PC-9 (cell line): ENCODE results near the gene SLC28A1. TPM values are rescaled to one million over a fixed set of nuclear protein-coding genes. Genes with fewer than 3 reads are reported as not detected.
"Not testable (repeated sequence)": the region's sequence is repeated elsewhere in the genome, so short reads cannot be mapped to it uniquely, and the experiment has no call there.

ENCODE experiments used
- BruUV-seq: library from RNA; stranded (reverse); fragments of 400-500 nt; replicated peaks from 2 replicates; lab custom pipeline; 2021; lab: Mats Ljungman, UMichigan
- CTCF ChIA-PET: fragments of 300-600 bp; sonication (Branson Sonifier 250); formaldehyde crosslinking; loops from one replicate; lab custom pipeline; 2022; ENCODE audit warnings: antibody characterized with exemption; lab: Charles Lee
- POLR2A ChIA-PET: fragments of 300-600 bp; sonication (Branson Sonifier 250); formaldehyde crosslinking; loops from one replicate; lab custom pipeline; 2022; ENCODE audit warnings: antibody characterized with exemption; ENCODE audit not compliant: unreplicated experiment; lab: Charles Lee
- DNase-seq, 2 experiments: peaks; one replicate each; pipeline versions ENCODE4 v3.0.0 to v3.0.0-alpha.2; 2015 to 2022; ENCODE audit warnings: mixed read lengths in 1 of 2
- H2AFZ ChIP-seq: fragments of 200-600 bp; sonication (generic); 2 replicates; pipeline ENCODE4 v1.8.1; 2017; ENCODE audit warnings: antibody characterized with exemption
- H3F3A ChIP-seq: fragments of 200-600 bp; sonication (generic); 2 replicates; pipeline ENCODE4 v1.8.1; 2017; ENCODE audit warnings: antibody characterized with exemption, mild to moderate bottlenecking, low read depth; ENCODE audit not compliant: insufficient read depth
- H3K27ac ChIP-seq: fragments of 200-600 bp; sonication (generic); 2 replicates; pipeline ENCODE4 v1.6.1; 2016; ENCODE audit warnings: mixed run types
- H3K27me3 ChIP-seq: fragments of 200-600 bp; sonication (generic); 2 replicates; pipeline ENCODE4 v1.6.1; 2016; ENCODE audit warnings: low read depth, mixed run types; ENCODE audit not compliant: insufficient read depth
- H3K36me3 ChIP-seq: fragments of 200-600 bp; sonication (generic); 2 replicates; pipeline ENCODE4 v1.6.1; 2016; ENCODE audit warnings: low read depth, mixed run types
- H3K4me1 ChIP-seq: fragments of 200-600 bp; sonication (generic); replicated peaks from 2 replicates; pipeline ENCODE4 v1.6.1; 2016; ENCODE audit warnings: mixed run types; ENCODE audit not compliant: insufficient read depth
- H3K4me2 ChIP-seq: fragments of 200-600 bp; sonication (generic); 2 replicates; pipeline ENCODE4 v1.6.1; 2017; ENCODE audit warnings: mixed run types
- H3K4me3 ChIP-seq: fragments of 200-600 bp; sonication (generic); 2 replicates; pipeline ENCODE4 v1.6.1; 2016; ENCODE audit warnings: mixed run types
- H3K79me2 ChIP-seq: fragments of 200-600 bp; sonication (generic); 2 replicates; pipeline ENCODE4 v1.6.1; 2017; ENCODE audit warnings: low read depth, mixed run types
- H3K9me2 ChIP-seq: fragments of 200-600 bp; sonication (generic); 2 replicates; pipeline ENCODE4 v1.8.1; 2017; ENCODE audit warnings: mild to moderate bottlenecking; ENCODE audit not compliant: insufficient read depth
- H3K9me3 ChIP-seq: fragments of 200-600 bp; sonication (generic); 2 replicates; pipeline ENCODE4 v1.8.1; 2016; ENCODE audit warnings: low read depth; ENCODE audit not compliant: insufficient read depth
- H4K20me1 ChIP-seq: fragments of 200-600 bp; sonication (generic); 2 replicates; pipeline ENCODE4 v1.8.1; 2017; ENCODE audit not compliant: insufficient read depth
- EZH2 ChIP-seq: fragments of 200-600 bp; sonication (generic); IDR thresholded peaks from 2 replicates; pipeline ENCODE4 v1.8.0; 2017; ENCODE audit warnings: antibody characterized with exemption, low read depth
- intact Hi-C: fragments of 100-400 bp; cut with micrococcal nuclease; formaldehyde crosslinking; loops from one replicate; pipeline ENCODE4 v1.10.0; 2022; ENCODE audit not compliant: unreplicated experiment
- total RNA-seq: library from RNA; stranded (reverse); gene quantifications from 2 replicates; pipeline ENCODE4 v1.2.3, GENCODE V29; 2021
- TF ChIP-seq, protein P1 (sequence below): fragments of 200-600 bp; sonication (generic); conservative IDR thresholded peaks from 2 replicates; pipeline ENCODE4 v1.6.1; 2017; ENCODE audit warnings: mixed run types, antibody characterized with exemption, mild to moderate bottlenecking, moderate library complexity

SLC28A1 gene
- total RNA-seq, 1 experiment from 2014 or later, result 0.70 TPM

DNA sequence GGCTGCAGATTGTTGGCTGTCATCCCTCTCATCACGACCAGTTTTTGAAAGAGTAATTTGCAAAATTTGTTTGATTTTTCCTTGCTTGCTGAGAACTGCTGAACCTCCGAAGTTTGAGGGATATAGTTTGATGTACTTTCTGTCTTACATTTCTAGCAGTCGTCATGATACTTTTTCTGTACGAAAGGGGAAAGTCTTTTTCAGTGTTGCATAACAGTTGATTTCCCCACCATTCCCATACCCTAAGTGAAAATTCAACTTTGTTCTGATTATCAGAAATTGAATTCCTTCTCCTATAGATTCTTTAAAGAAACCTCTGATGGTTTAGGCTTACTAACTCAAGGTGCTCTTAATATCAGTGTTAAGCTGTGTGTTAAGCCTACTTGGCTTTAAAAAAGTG, 98.8 kb downstream of the SLC28A1 start:
- H3K36me3 ChIP-seq, result no peaks in the 10 kb centered on the region

DNA sequence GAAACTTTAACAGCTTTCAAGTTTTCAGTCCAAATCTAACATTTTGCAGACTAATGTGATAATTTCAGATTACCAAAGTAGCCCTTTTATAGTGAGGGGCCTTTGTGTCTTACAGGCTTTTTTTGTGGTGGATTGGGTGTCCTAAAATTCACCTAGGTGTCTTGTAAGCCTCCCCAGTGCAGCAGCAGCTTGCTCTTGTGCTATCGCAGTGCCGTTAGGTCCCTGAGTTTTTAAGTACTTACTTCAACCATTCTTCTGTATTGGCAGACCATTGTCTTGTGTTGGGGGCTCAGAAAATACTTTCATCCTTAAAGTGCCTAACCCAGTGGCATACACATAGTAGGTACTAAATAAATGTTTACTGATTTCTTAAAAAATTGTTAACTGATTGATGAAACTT, 99.2 kb downstream of the SLC28A1 start:
- peaks cover 66% of the 10 kb centered on the region for H3K79me2 ChIP-seq
- H3K9me2 ChIP-seq, result no peaks in the 10 kb centered on the region
- H2AFZ ChIP-seq, result no peak overlapping the region
- no TSS peak for BruUV-seq
- peak overlapping the region; percentile 96 for H3K4me2 ChIP-seq
- H3F3A ChIP-seq, result peaks cover 6% of the 10 kb centered on the region; the same call in 1 of the 2 replicates
- intact Hi-C loops, result loop anchor here (2.0 to 5.0 kb wide), 2 partner anchors 29 to 381 kb away; partner anchors contain the start of gene ZSCAN2
- no peak overlapping the region for H3K27ac ChIP-seq
- ChIA-PET CTCF (no interaction called here), POLR2A (interaction anchor here (0.6 to 0.7 kb wide), 2 partner anchors 41 to 59 kb away, joined by 3 to 6 read pairs; no protein-coding TSS in a partner anchor)
- peaks cover 20% of the 10 kb centered on the region for H4K20me1 ChIP-seq
- no peaks in the 10 kb centered on the region for H3K9me3 ChIP-seq
- no peak for DNase-seq
- H3K36me3 ChIP-seq, result no peaks in the 10 kb centered on the region
- H3K4me3 ChIP-seq, result peak overlapping the region; percentile 69
- no peak for TF ChIP-seq EZH2
- no peaks in the 10 kb centered on the region for H3K27me3 ChIP-seq
- H3K4me1 ChIP-seq, result peaks cover 29% of the 10 kb centered on the region

More for the DNA sequence above, 98.8 kb downstream of the SLC28A1 start:
- Histone ChIP-seq H3F3A (peaks cover 6% of the 10 kb centered on the region; the same call in 1 of the 2 replicates), H3K4me2 (peak overlapping the region; percentile 96), H3K27me3 (no peaks in the 10 kb centered on the region), H4K20me1 (peaks cover 20% of the 10 kb centered on the region), H3K9me2 (no peaks in the 10 kb centered on the region), H3K9me3 (no peaks in the 10 kb centered on the region), H3K79me2 (peaks cover 62% of the 10 kb centered on the region), H2AFZ (no peak overlapping the region), H3K27ac (0 out of 2 replicates have a peak overlapping the region, but pooled peaks have one; percentile 1), H3K4me3 (peak overlapping the region; percentile 69), H3K4me1 (peaks cover 29% of the 10 kb centered on the region)
- TF ChIP-seq EZH2, result no peak
- TF ChIP-seq, protein P1, sequence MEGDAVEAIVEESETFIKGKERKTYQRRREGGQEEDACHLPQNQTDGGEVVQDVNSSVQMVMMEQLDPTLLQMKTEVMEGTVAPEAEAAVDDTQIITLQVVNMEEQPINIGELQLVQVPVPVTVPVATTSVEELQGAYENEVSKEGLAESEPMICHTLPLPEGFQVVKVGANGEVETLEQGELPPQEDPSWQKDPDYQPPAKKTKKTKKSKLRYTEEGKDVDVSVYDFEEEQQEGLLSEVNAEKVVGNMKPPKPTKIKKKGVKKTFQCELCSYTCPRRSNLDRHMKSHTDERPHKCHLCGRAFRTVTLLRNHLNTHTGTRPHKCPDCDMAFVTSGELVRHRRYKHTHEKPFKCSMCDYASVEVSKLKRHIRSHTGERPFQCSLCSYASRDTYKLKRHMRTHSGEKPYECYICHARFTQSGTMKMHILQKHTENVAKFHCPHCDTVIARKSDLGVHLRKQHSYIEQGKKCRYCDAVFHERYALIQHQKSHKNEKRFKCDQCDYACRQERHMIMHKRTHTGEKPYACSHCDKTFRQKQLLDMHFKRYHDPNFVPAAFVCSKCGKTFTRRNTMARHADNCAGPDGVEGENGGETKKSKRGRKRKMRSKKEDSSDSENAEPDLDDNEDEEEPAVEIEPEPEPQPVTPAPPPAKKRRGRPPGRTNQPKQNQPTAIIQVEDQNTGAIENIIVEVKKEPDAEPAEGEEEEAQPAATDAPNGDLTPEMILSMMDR, result no peak
- no peak for DNase-seq
- CTCF ChIA-PET, result interaction anchor here (0.6 to 0.9 kb wide), 2 partner anchors 39 to 71 kb away, joined by 3 to 4 read pairs; no protein-coding TSS in a partner anchor
- intact Hi-C loops, result loop anchor here (2.0 to 5.0 kb wide), 2 partner anchors 28 to 381 kb away; partner anchors contain the start of gene ZSCAN2
- POLR2A ChIA-PET, result interaction anchor here (0.6 to 0.7 kb wide), 4 partner anchors 41 to 131 kb away, joined by 3 to 6 read pairs (median 4); no protein-coding TSS in a partner anchor
- no TSS peak for BruUV-seq

DNA sequence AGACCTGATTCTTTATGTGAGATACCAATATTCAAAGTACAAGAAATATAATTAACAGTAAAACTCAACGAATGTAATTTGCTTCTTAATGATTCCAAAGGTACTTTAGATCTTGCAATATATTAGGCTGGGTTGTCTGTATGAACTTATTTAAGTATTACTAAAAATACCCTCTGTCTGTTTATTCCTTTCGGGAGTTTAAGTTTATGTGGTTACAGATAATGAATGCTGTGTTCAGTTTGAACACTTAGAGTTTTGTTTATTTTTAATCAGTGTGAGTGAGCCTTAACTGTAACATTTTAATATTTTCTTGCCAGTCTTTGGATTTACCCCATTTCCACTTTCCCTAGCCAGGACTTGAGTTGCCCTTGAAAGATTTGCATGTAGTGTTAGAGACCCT, 100.7 kb downstream of the SLC28A1 start:
- Histone ChIP-seq H3K27ac (no peak overlapping the region), H3K79me2 (peaks cover 81% of the 10 kb centered on the region)

DNA sequence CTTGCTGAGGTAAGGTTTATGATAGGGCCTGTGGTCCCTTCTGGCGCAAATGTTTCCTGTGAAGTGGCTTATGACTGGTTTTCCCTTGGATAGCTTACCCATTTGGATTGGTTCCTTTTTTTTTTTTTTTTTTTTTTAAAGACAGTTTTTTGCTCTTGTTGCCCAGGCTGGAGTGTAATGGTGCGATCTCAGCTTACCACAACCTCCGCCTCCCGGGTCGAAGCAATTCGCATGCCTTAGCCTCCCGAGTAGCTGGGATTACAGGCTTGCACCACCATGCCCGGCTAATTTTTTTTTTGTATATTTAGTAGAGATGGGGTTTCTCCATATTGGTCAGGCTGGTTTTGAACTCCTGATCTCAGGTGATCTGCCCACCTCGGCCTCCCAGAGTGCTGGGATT, 102.9 kb downstream of the SLC28A1 start:
- H3K4me1 ChIP-seq, result peaks cover 40% of the 10 kb centered on the region
- H3K9me2 ChIP-seq, H3K9me3 ChIP-seq, intact Hi-C loops, H2AFZ ChIP-seq, H3K4me2 ChIP-seq, H3K4me3 ChIP-seq, H3K27me3 ChIP-seq, POLR2A ChIA-PET, BruUV-seq, DNase-seq, H3K36me3 ChIP-seq, H3K27ac ChIP-seq: not testable (repeated sequence)
- H3F3A ChIP-seq, result peaks cover 13% of the 10 kb centered on the region
- CTCF ChIA-PET, result interaction anchor here (0.6 kb wide), 2 partner anchors 45 to 404 kb away, joined by 3 to 6 read pairs; no protein-coding TSS in a partner anchor
- H4K20me1 ChIP-seq, result peaks cover 22% of the 10 kb centered on the region
- H3K79me2 ChIP-seq, result peaks cover 100% of the 10 kb centered on the region

More for the DNA sequence above, 100.7 kb downstream of the SLC28A1 start:
- Histone ChIP-seq H3K4me1 (peaks cover 29% of the 10 kb centered on the region), H3K4me3 (no peak overlapping the region; the same call in 1 of the 2 replicates), H4K20me1 (peaks cover 20% of the 10 kb centered on the region), H3K27me3 (no peaks in the 10 kb centered on the region), H3K4me2 (peak overlapping the region; percentile 96; the same call in 1 of the 2 replicates), H3K36me3 (no peaks in the 10 kb centered on the region), H3K9me2 (no peaks in the 10 kb centered on the region), H2AFZ (no peak overlapping the region), H3K9me3 (no peaks in the 10 kb centered on the region), H3F3A (no peaks in the 10 kb centered on the region)
- DNase-seq, result no peak
- no TSS peak for BruUV-seq
- ChIA-PET POLR2A (no interaction called here), CTCF (no interaction called here)
- TF ChIP-seq EZH2, result no peak
- TF ChIP-seq, protein P1, result no peak
- intact Hi-C loops, result no loop called here
